GM12875 (cell line): ENCODE results near the gene AFTPH.

ENCODE experiments used
- H3K4me3 ChIP-seq: one replicate; pipeline ENCODE4 v1.5.1; 2011; ENCODE audit warnings: low read depth, low read length, control low read depth
- CTCF ChIP-seq: IDR thresholded peaks from 2 replicates; pipeline ENCODE4 v1.5.1; 2011; ENCODE audit warnings: low read depth, mild to moderate bottlenecking, control low read depth, inconsistent platforms, low read length, moderate library complexity, borderline replicate concordance; ENCODE audit not compliant: insufficient read depth

AFTPH gene

GRCh38 chr2:64620661-64621060 is 96.5 kb downstream of the AFTPH start:
- H3K4me3 ChIP-seq = no peak overlapping the region
- no peak for TF ChIP-seq CTCF

GRCh38 chr2:64622443-64623241 is 98.5 kb downstream of the AFTPH start:
- no peak overlapping the region for H3K4me3 ChIP-seq
- TF ChIP-seq CTCF = no peak

- no peak for TF ChIP-seq CTCF
- H3K4me3 ChIP-seq = no peak overlapping the region
These were observed 99.2 kb downstream of the AFTPH start for GRCh38 chr2:64623242-64623850.

- no peak for TF ChIP-seq CTCF
- no peak overlapping the region for H3K4me3 ChIP-seq
These were observed 100.0 kb downstream of the AFTPH start for GRCh38 chr2:64624108-64624610.

GRCh38 chr2:64624862-64625261 is 100.7 kb downstream of the AFTPH start:
- no peak overlapping the region for H3K4me3 ChIP-seq
- TF ChIP-seq CTCF = no peak

- TF ChIP-seq CTCF = 0 out of 2 replicates have a peak, but pooled peaks have one; percentile 5
- no peak overlapping the region for H3K4me3 ChIP-seq
These were observed 101.4 kb downstream of the AFTPH start for GRCh38 chr2:64625299-64626145.
